CD4-positive, alpha-beta memory T cell (primary cell): ENCODE data around the gene ELK4. TPM values are rescaled to one million over a fixed set of nuclear protein-coding genes. Genes with fewer than 3 reads are reported as not detected.

Experiments
- CTCF ChIA-PET: fragments of 350-600 bp; sonication (Branson Sonifier 250); formaldehyde crosslinking; loops from one replicate; lab custom pipeline; 2021; ENCODE audit warnings: inconsistent platforms; ENCODE audit not compliant: partially characterized antibody; lab: Charles Lee
- POLR2A ChIA-PET: fragments of 350-600 bp; sonication (Branson Sonifier 250); formaldehyde crosslinking; loops from one replicate; lab custom pipeline; 2021; ENCODE audit not compliant: partially characterized antibody; lab: Charles Lee
- DNase-seq, 5 donors: peaks; one replicate each; pipeline versions ENCODE4 v3.0.0 to v3.0.0-alpha.2; 2020 to 2022; ENCODE audit warnings: mixed read lengths in 1 of 5
- H3K27ac ChIP-seq: one replicate; pipeline ENCODE4 v1.7.0; 2013; ENCODE audit warnings: low read depth, low read length
- H3K27me3 ChIP-seq: 2 replicates; pipeline ENCODE4 v1.7.0; 2013; ENCODE audit warnings: mild to moderate bottlenecking, low read length, moderate library complexity; ENCODE audit not compliant: insufficient read depth
- H3K36me3 ChIP-seq: 2 replicates; pipeline ENCODE4 v1.7.0; 2013; ENCODE audit warnings: mild to moderate bottlenecking, low read length, moderate library complexity; ENCODE audit not compliant: insufficient read depth
- H3K4me1 ChIP-seq: 2 replicates; pipeline ENCODE4 v1.7.0; 2013; ENCODE audit warnings: mild to moderate bottlenecking, low read length, moderate library complexity; ENCODE audit not compliant: insufficient read depth
- H3K4me3 ChIP-seq, 2 donors: one replicate each; pipeline ENCODE4 v1.7.0; 2013; ENCODE audit warnings: low read length in 2 of 2, mild to moderate bottlenecking in 1 of 2
- H3K9me3 ChIP-seq, 2 donors: one replicate each; pipeline ENCODE4 v1.7.0; 2013; ENCODE audit warnings: low read length in 2 of 2, control low read depth in 1 of 2; ENCODE audit not compliant: control insufficient read depth in 1 of 2
- H3K27ac Mint-ChIP-seq, 7 donors: one replicate each; pipeline ENCODE4 v1.8.0; 2020 to 2021; ENCODE audit warnings: mixed read lengths in 7 of 7, mild to moderate bottlenecking in 6 of 7, inconsistent platforms in 3 of 7, moderate library complexity in 3 of 7
- H3K27me3 Mint-ChIP-seq, 2 donors: one replicate each; pipeline ENCODE4 v1.8.0; 2020 to 2021; ENCODE audit warnings: mixed read lengths in 2 of 2
- H3K36me3 Mint-ChIP-seq, 2 donors: one replicate each; pipeline ENCODE4 v1.8.0; 2020 to 2021; ENCODE audit warnings: mixed read lengths in 2 of 2, inconsistent platforms in 1 of 2, mild to moderate bottlenecking in 1 of 2
- H3K4me1 Mint-ChIP-seq, 4 donors: one replicate each; pipeline ENCODE4 v1.8.0; 2020 to 2021; ENCODE audit warnings: mixed read lengths in 4 of 4, mild to moderate bottlenecking in 1 of 4
- H3K4me3 Mint-ChIP-seq, 8 donors: one replicate each; pipeline ENCODE4 v1.8.0; 2020 to 2021; ENCODE audit warnings: mixed read lengths in 8 of 8, mild to moderate bottlenecking in 7 of 8, moderate library complexity in 6 of 8, inconsistent platforms in 3 of 8
- H3K9me3 Mint-ChIP-seq, 8 donors: one replicate each; pipeline ENCODE4 v1.8.0; 2020 to 2021; ENCODE audit warnings: mixed read lengths in 8 of 8, mild to moderate bottlenecking in 5 of 8, inconsistent platforms in 3 of 8, moderate library complexity in 1 of 8
- intact Hi-C: fragments of 100-400 bp; cut with micrococcal nuclease; formaldehyde crosslinking; loops from one replicate; pipeline ENCODE4 v1.15.1; 2023
- polyA plus RNA-seq, 2 donors: library from polyadenylated mRNA; unstranded; fragments of 300-500 nt; fragmentation: Illumina TruSeq; gene quantifications; one replicate each; pipeline ENCODE4 v1.2.3, GENCODE V29; 2021
- total RNA-seq, 2 experiments: library from RNA; stranded (reverse); gene quantifications; one replicate each; pipeline ENCODE4 v1.2.3, GENCODE V29; 2021

Gene ELK4
- total and polyA plus RNA-seq, 4 experiments from 2014 or later: 3.2 to 194 (median 86.4) TPM

- H3K27me3 ChIP-seq: no peaks in the 10 kb centered on the region
These were observed 21.2 kb upstream of the ELK4 start for GRCh38 chr1:205652984-205653383.

GRCh38 chr1:205650241-205650640 is 18.4 kb upstream of the ELK4 start:
- peak overlapping the region in 1 of 7 donors; percentile 24 for H3K27ac Mint-ChIP-seq
- H3K27me3 Mint-ChIP-seq: no peaks in the 10 kb centered on the region
- CTCF ChIA-PET: interaction anchor here (1.5 to 3.3 kb wide), 2 partner anchors 8 to 59 kb away, joined by 6 to 11 read pairs; no protein-coding TSS in a partner anchor
- H3K4me3 Mint-ChIP-seq: no peak overlapping the region
- H3K9me3 Mint-ChIP-seq: no peaks in the 10 kb centered on the region
- Histone ChIP-seq H3K4me3 (no peak overlapping the region), H3K36me3 (no peaks in the 10 kb centered on the region), H3K27me3 (no peaks in the 10 kb centered on the region), H3K9me3 (no peaks in the 10 kb centered on the region), H3K27ac (no peak overlapping the region), H3K4me1 (no peaks in the 10 kb centered on the region)
- POLR2A ChIA-PET: interaction anchor here (1.2 kb wide), 1 partner anchor 19 kb away, joined by 3 read pairs; no protein-coding TSS in a partner anchor
- no peaks in the 10 kb centered on the region for H3K36me3 Mint-ChIP-seq
- intact Hi-C loops: no loop called here
- no peaks in the 10 kb centered on the region for H3K4me1 Mint-ChIP-seq
- no peak for DNase-seq

More at GRCh38 chr1:205652984-205653383, 21.2 kb upstream of the ELK4 start:
- H3K27me3 Mint-ChIP-seq: no peaks in the 10 kb centered on the region
- H3K9me3 Mint-ChIP-seq: no peaks in the 10 kb centered on the region
- peak overlapping the region in 1 of 7 donors; percentile 41 for H3K27ac Mint-ChIP-seq
- H3K4me1 Mint-ChIP-seq: peaks cover 0 to 2% (median under 1%) of the 10 kb centered on the region in 4 donors
- POLR2A ChIA-PET: no interaction called here
- Histone ChIP-seq H3K4me3 (no peak overlapping the region), H3K36me3 (no peaks in the 10 kb centered on the region), H3K9me3 (no peaks in the 10 kb centered on the region), H3K27ac (no peak overlapping the region), H3K4me1 (no peaks in the 10 kb centered on the region)
- no peak for DNase-seq
- CTCF ChIA-PET: interaction anchor here (1.2 to 9.9 kb wide), 5 partner anchors 11 to 122 kb away, joined by 3 to 484 read pairs (median 83); no protein-coding TSS in a partner anchor
- intact Hi-C loops: no loop called here
- no peak overlapping the region for H3K4me3 Mint-ChIP-seq
- no peaks in the 10 kb centered on the region for H3K36me3 Mint-ChIP-seq

- no peaks in the 10 kb centered on the region for H3K36me3 Mint-ChIP-seq
- Histone ChIP-seq H3K27ac (no peak overlapping the region), H3K4me1 (no peaks in the 10 kb centered on the region), H3K9me3 (no peaks in the 10 kb centered on the region), H3K36me3 (no peaks in the 10 kb centered on the region), H3K4me3 (no peak overlapping the region), H3K27me3 (no peaks in the 10 kb centered on the region)
- peaks cover 2 to 4% of the 10 kb centered on the region in 2 donors for H3K27me3 Mint-ChIP-seq
- no peaks in the 10 kb centered on the region for H3K9me3 Mint-ChIP-seq
- intact Hi-C loops: no loop called here
- no peaks in the 10 kb centered on the region for H3K4me1 Mint-ChIP-seq
- no peak for DNase-seq
- CTCF ChIA-PET: interaction anchor here (1.8 to 18.5 kb wide), 3 partner anchors 11 to 54 kb away, joined by 5 to 333 read pairs (median 10); no protein-coding TSS in a partner anchor
- peak overlapping the region in 1 of 8 donors; percentile 13 for H3K4me3 Mint-ChIP-seq
- H3K27ac Mint-ChIP-seq: peak overlapping the region in 1 of 7 donors; percentile 58
- POLR2A ChIA-PET: interaction anchor here (0.6 to 0.7 kb wide), 2 partner anchors 9 to 105 kb away, joined by 3 read pairs; partner anchors contain the start of gene NUCKS1
These were observed 13.7 kb upstream of the ELK4 start for GRCh38 chr1:205645519-205645918.

- DNase-seq: no peak
- H3K27me3 ChIP-seq: no peaks in the 10 kb centered on the region
- Mint-ChIP-seq H3K27me3 (peaks cover 7 to 11% of the 10 kb centered on the region in 2 donors), H3K9me3 (no peaks in the 10 kb centered on the region), H3K4me1 (no peaks in the 10 kb centered on the region), H3K27ac (no peak overlapping the region), H3K36me3 (no peaks in the 10 kb centered on the region), H3K4me3 (no peak overlapping the region)
- ChIA-PET POLR2A (no interaction called here), CTCF (interaction anchor here (1.0 to 18.5 kb wide), 5 partner anchors 11 to 289 kb away, joined by 3 to 333 read pairs (median 8); partner anchors contain the start of gene ELK4)
- no peaks in the 10 kb centered on the region for H3K9me3 ChIP-seq
- intact Hi-C loops: no loop called here
- H3K4me3 ChIP-seq: no peak overlapping the region
- no peak overlapping the region for H3K27ac ChIP-seq
- no peaks in the 10 kb centered on the region for H3K4me1 ChIP-seq
- no peaks in the 10 kb centered on the region for H3K36me3 ChIP-seq
These were observed 11.0 kb upstream of the ELK4 start for GRCh38 chr1:205642679-205643307.

DNA sequence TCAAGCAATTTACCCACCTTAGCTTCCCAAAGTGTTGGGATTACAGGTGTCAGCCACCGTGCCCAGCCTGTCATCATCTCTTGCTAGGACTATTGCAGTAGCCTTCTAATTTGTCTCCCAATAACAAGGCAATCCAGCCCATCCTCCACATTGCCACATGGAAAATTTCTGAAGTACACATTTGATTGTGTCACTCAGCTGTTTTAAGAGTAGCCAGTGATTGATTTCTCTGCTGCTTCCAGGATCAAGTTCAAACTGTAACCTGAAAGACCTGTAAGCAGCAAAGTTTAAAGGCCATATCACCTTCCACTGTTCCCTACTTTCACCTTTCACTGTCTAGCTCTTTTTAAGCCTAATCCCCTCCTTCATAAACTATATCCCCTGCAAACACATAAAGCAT is 7.8 kb upstream of the ELK4 start:
- peaks cover 0 to 1% (median 0%) of the 10 kb centered on the region in 4 donors for H3K4me1 Mint-ChIP-seq
- DNase-seq: no peak
- no peak overlapping the region for H3K4me3 Mint-ChIP-seq
- CTCF ChIA-PET: interaction anchor here (1.9 to 18.5 kb wide), 2 partner anchors 19 to 48 kb away, joined by 12 to 333 read pairs; no protein-coding TSS in a partner anchor
- H3K36me3 ChIP-seq: no peaks in the 10 kb centered on the region
- no peak overlapping the region for H3K27ac ChIP-seq
- no peaks in the 10 kb centered on the region for H3K4me1 ChIP-seq
- H3K27me3 Mint-ChIP-seq: peaks cover 7 to 11% of the 10 kb centered on the region in 2 donors
- H3K36me3 Mint-ChIP-seq: no peaks in the 10 kb centered on the region
- no peaks in the 10 kb centered on the region for H3K27me3 ChIP-seq
- no peak overlapping the region for H3K27ac Mint-ChIP-seq
- H3K9me3 Mint-ChIP-seq: no peaks in the 10 kb centered on the region
- no peaks in the 10 kb centered on the region for H3K9me3 ChIP-seq
- intact Hi-C loops: loop anchor here (10.0 kb wide), 2 partner anchors 305 to 1225 kb away; partner anchors contain the start of gene PPP1R15B
- POLR2A ChIA-PET: no interaction called here
- H3K4me3 ChIP-seq: no peak overlapping the region

GRCh38 chr1:205637854-205638468 is 6.2 kb upstream of the ELK4 start:
- no peaks in the 10 kb centered on the region for H3K27me3 ChIP-seq
- no peak overlapping the region for H3K27ac ChIP-seq
- Mint-ChIP-seq H3K9me3 (no peaks in the 10 kb centered on the region), H3K4me3 (no peak overlapping the region), H3K36me3 (no peaks in the 10 kb centered on the region), H3K27me3 (peaks cover 7 to 11% of the 10 kb centered on the region in 2 donors), H3K27ac (no peak overlapping the region), H3K4me1 (peaks cover 0 to 2% (median under 1%) of the 10 kb centered on the region in 4 donors)
- no peak for DNase-seq
- intact Hi-C loops: loop anchor here (10.0 kb wide), 2 partner anchors 303 to 1223 kb away; partner anchors contain the start of gene PPP1R15B
- no peak overlapping the region for H3K4me3 ChIP-seq
- CTCF ChIA-PET: interaction anchor here (1.1 to 18.5 kb wide), 3 partner anchors 18 to 46 kb away, joined by 3 to 333 read pairs (median 12); no protein-coding TSS in a partner anchor
- no peaks in the 10 kb centered on the region for H3K9me3 ChIP-seq
- POLR2A ChIA-PET: no interaction called here
- H3K36me3 ChIP-seq: no peaks in the 10 kb centered on the region
- peaks cover 1% of the 10 kb centered on the region for H3K4me1 ChIP-seq
